ENCODE results near the gene SRSF9. TPM values are rescaled to one million over a fixed set of nuclear protein-coding genes. Genes with fewer than 3 reads are reported as not detected.

SRSF9 gene
- total and polyA plus RNA-seq, 12 donors, result 25.4 to 54.7 (median 32.0) TPM

GRCh38 chr12:120413901-120414695, 55.5 kb downstream of the SRSF9 start:
- ATAC-seq (peak; percentile 34 to 93 (median 88)), DNase-seq (peak; percentile 13 to 37)
- H3K9me3 ChIP-seq, result no peaks in the 10 kb centered on the region
- H3K4me1 ChIP-seq, result peaks cover 0 to 9% (median 0%) of the 10 kb centered on the region in 9 donors
- H3K36me3 ChIP-seq, result no peaks in the 10 kb centered on the region
- TF ChIP-seq, protein P1, sequence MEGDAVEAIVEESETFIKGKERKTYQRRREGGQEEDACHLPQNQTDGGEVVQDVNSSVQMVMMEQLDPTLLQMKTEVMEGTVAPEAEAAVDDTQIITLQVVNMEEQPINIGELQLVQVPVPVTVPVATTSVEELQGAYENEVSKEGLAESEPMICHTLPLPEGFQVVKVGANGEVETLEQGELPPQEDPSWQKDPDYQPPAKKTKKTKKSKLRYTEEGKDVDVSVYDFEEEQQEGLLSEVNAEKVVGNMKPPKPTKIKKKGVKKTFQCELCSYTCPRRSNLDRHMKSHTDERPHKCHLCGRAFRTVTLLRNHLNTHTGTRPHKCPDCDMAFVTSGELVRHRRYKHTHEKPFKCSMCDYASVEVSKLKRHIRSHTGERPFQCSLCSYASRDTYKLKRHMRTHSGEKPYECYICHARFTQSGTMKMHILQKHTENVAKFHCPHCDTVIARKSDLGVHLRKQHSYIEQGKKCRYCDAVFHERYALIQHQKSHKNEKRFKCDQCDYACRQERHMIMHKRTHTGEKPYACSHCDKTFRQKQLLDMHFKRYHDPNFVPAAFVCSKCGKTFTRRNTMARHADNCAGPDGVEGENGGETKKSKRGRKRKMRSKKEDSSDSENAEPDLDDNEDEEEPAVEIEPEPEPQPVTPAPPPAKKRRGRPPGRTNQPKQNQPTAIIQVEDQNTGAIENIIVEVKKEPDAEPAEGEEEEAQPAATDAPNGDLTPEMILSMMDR (IDR thresholded peaks at IDR 0.05), result no peak
- 24 to 27% methylated on average over 13 of the region's 13 CpGs for WGBS, 2 donors
- peaks cover 0 to 4% (median 0%) of the 10 kb centered on the region in 7 donors for H3K27me3 ChIP-seq
- H3K4me3 ChIP-seq, result no peak overlapping the region
- intact Hi-C loops (cut with DNase I), result loop anchor here in 1 of 10 donors (10.0 kb wide), 1 partner anchor 49 kb away; the partner anchor contains the start of gene MSI1
- H3K27ac ChIP-seq, result peak overlapping the region; percentile 63 to 88 (median 79)

DNA sequence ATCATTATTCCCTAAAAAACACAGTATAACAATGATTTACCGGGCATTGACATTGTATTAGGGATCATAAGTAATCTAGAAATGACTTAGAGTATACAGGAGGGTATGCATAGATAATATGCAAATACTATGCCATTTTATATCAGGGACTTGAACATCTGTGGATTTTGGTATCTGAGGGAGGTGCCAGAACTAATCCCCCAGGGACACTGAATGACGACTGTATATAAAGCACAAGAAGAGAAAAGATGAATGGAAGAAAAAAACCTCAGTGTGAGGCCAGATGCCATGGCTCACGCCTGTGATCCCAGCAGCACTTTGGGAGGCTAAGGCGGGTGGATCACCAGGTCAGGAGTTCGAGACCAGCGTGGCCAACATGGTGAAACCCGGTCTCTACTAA, 57.1 kb downstream of the SRSF9 start:
- Histone ChIP-seq H3K27me3 (peaks cover 0 to 4% (median 0%) of the 10 kb centered on the region in 7 donors), H3K36me3 (no peaks in the 10 kb centered on the region), H3K4me3 (no peak overlapping the region), H3K27ac (no peak overlapping the region), H3K4me1 (peaks cover 0 to 9% (median 0%) of the 10 kb centered on the region in 9 donors), H3K9me3 (no peaks in the 10 kb centered on the region)
- TF ChIP-seq, protein P1 (IDR thresholded peaks at IDR 0.05), result no peak
- no peak for DNase-seq
- intact Hi-C loops (cut with DNase I), result loop anchor here in 1 of 10 donors (10.0 kb wide), 1 partner anchor 48 kb away; the partner anchor contains the start of gene MSI1
- 76 to 81% methylated on average over 7 of the region's 7 CpGs for WGBS, 2 donors
- no peak for ATAC-seq

Other genes with a start within 250 kb of the SRSF9 start
- 10 to 100 TPM; 52.0 to 83.7 (median 63.3) TPM for gene PXN, start 204.0 kb downstream of the SRSF9 start, total RNA-seq
- gene PXN, start 204.0 kb downstream of the SRSF9 start, polyA plus RNA-seq, result 100 to 1,000 TPM in 1 of 2 donors, 10 to 100 TPM in 1; 41.2 to 123 TPM
- over 10,000 TPM in 7 of 10 donors, 1,000 to 10,000 TPM in 3; 5,348 to 18,425 (median 10,263) TPM for gene RNU4-2, start 177.8 kb downstream of the SRSF9 start, total RNA-seq
- gene RNU4-2, start 177.8 kb downstream of the SRSF9 start, polyA plus RNA-seq, result not detected
- gene RNU4-1, start 176.5 kb downstream of the SRSF9 start, total RNA-seq, result 1,000 to 10,000 TPM in 6 of 10 donors, 100 to 1,000 TPM in 4; 426 to 3,423 (median 1,870) TPM
- gene RNU4-1, start 176.5 kb downstream of the SRSF9 start, polyA plus RNA-seq, result not detected
- 1 to 10 TPM; 3.7 to 9.0 (median 4.7) TPM for gene SIRT4, start 167.4 kb downstream of the SRSF9 start, total RNA-seq
- gene SIRT4, start 167.4 kb downstream of the SRSF9 start, polyA plus RNA-seq, result 1 to 10 TPM; 2.8 to 6.2 TPM
- gene PLA2G1B, start 142.0 kb downstream of the SRSF9 start, total RNA-seq, result 1 to 10 TPM in 3 of 10 donors, under 1 TPM in 4, not detected in 3; 0.65 to 1.8 (median 0.89) TPM
- gene PLA2G1B, start 142.0 kb downstream of the SRSF9 start, polyA plus RNA-seq, result under 1 TPM in 1 of 2 donors, not detected in 1; 0.22 TPM
- gene MSI1, start 100.6 kb downstream of the SRSF9 start, total RNA-seq, result 1 to 10 TPM; 2.8 to 9.6 (median 6.4) TPM
- gene MSI1, start 100.6 kb downstream of the SRSF9 start, polyA plus RNA-seq, result 1 to 10 TPM; 1.1 to 2.9 TPM
- gene COX6A1, start 31.6 kb downstream of the SRSF9 start, total RNA-seq, result 100 to 1,000 TPM; 101 to 180 (median 151) TPM
- gene COX6A1, start 31.6 kb downstream of the SRSF9 start, polyA plus RNA-seq, result 100 to 1,000 TPM; 531 to 859 TPM
- 10 to 100 TPM; 10.1 to 18.4 (median 13.0) TPM for gene TRIAP1, start 23.4 kb downstream of the SRSF9 start, total RNA-seq
- 10 to 100 TPM; 12.0 to 28.9 TPM for gene TRIAP1, start 23.4 kb downstream of the SRSF9 start, polyA plus RNA-seq
- 10 to 100 TPM in 7 of 10 donors, 1 to 10 TPM in 3; 6.4 to 17.0 (median 11.1) TPM for gene GATC, start 23.3 kb downstream of the SRSF9 start, total RNA-seq
- gene GATC, start 23.3 kb downstream of the SRSF9 start, polyA plus RNA-seq, result 1 to 10 TPM; 6.0 to 7.3 TPM
- 100 to 1,000 TPM in 9 of 10 donors, 10 to 100 TPM in 1; 94.0 to 227 (median 120) TPM for gene DYNLL1, start 26.4 kb upstream of the SRSF9 start, total RNA-seq
- gene DYNLL1, start 26.4 kb upstream of the SRSF9 start, polyA plus RNA-seq, result 100 to 1,000 TPM; 136 to 352 TPM
- gene COQ5, start 59.4 kb upstream of the SRSF9 start, total RNA-seq, result 10 to 100 TPM; 32.0 to 56.0 (median 43.6) TPM
- gene COQ5, start 59.4 kb upstream of the SRSF9 start, polyA plus RNA-seq, result 10 to 100 TPM; 32.5 to 64.5 TPM
- gene RNF10, start 64.6 kb upstream of the SRSF9 start, total RNA-seq, result 100 to 1,000 TPM; 228 to 359 (median 271) TPM
- gene RNF10, start 64.6 kb upstream of the SRSF9 start, polyA plus RNA-seq, result 100 to 1,000 TPM; 218 to 778 TPM
- gene POP5, start 111.7 kb upstream of the SRSF9 start, total RNA-seq, result 10 to 100 TPM; 21.1 to 49.9 (median 36.9) TPM
- gene POP5, start 111.7 kb upstream of the SRSF9 start, polyA plus RNA-seq, result 10 to 100 TPM; 31.7 to 59.6 TPM
- gene CABP1, start 170.9 kb upstream of the SRSF9 start, total RNA-seq, result 1 to 10 TPM; 1.3 to 8.7 (median 3.0) TPM
- 10 to 100 TPM in 1 of 2 donors, 1 to 10 TPM in 1; 3.3 to 12.0 TPM for gene CABP1, start 170.9 kb upstream of the SRSF9 start, polyA plus RNA-seq
- gene MLEC, start 217.4 kb upstream of the SRSF9 start, total RNA-seq, result 100 to 1,000 TPM in 8 of 10 donors, 10 to 100 TPM in 2; 95.1 to 179 (median 118) TPM
- gene MLEC, start 217.4 kb upstream of the SRSF9 start, polyA plus RNA-seq, result 10 to 100 TPM; 35.3 to 59.2 TPM
- 10 to 100 TPM in 5 of 10 donors, 1 to 10 TPM in 5; 5.9 to 15.4 (median 9.6) TPM for gene UNC119B, start 240.7 kb upstream of the SRSF9 start, total RNA-seq
- gene UNC119B, start 240.7 kb upstream of the SRSF9 start, polyA plus RNA-seq, result 1 to 10 TPM; 5.0 to 9.5 TPM

All from heart right ventricle (tissue), 16 donors.